NCI-H774 (cell line): Measurements from ENCODE around the gene RPL11.
"Not testable (repeated sequence)": the region's sequence is repeated elsewhere in the genome, so short reads cannot be mapped to it uniquely, and the experiment has no call there.

Experiments
- DNase-seq: peaks from one replicate; lab custom pipeline; 2025; lab: John Stamatoyannopoulos, UW

Gene RPL11

GRCh38 chr1:23685197-23685596, 6.4 kb upstream of the RPL11 start:
- DNase-seq, result not testable (repeated sequence)

DNA sequence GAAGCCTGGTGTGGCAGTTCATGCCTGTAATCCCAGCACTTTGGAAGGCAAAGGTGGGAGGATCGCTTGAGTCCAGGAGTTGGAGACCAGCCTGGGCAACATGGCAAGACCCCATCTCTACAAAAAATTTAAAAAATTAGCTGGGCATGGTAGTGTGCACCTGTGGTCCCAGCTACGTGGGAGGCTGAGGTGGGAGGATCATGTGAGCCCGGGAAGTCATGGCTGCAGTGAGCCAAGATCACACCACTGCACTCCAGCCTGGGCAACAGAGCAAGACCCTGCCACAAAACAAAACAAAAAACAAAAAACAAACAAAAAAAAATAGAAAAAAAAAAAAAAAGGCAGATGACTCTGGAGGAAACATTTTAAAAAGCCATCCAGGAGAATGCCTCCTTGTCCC, 3.9 kb upstream of the RPL11 start:
- not testable (repeated sequence) for DNase-seq

GRCh38 chr1:23688281-23688680, 3.3 kb upstream of the RPL11 start:
- not testable (repeated sequence) for DNase-seq

GRCh38 chr1:23692308-23692871, 784 bp downstream of the RPL11 start:
- DNase-seq, result no peak

DNA sequence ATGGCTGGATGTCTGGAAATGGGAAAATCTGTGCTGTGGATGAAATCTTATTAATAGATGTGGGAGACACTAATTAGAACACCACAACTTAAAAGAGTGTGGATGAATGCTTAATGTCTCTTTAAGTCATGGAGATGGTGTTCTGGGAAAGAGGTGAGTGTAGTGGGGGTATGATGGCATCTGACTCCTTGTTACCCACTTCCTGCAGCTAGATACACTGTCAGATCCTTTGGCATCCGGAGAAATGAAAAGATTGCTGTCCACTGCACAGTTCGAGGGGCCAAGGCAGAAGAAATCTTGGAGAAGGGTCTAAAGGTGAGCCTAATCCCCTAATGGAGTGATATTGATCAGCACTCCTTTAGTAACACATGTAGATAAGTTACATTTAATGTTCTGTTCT, 2.0 kb downstream of the RPL11 start:
- DNase-seq, result no peak

DNA sequence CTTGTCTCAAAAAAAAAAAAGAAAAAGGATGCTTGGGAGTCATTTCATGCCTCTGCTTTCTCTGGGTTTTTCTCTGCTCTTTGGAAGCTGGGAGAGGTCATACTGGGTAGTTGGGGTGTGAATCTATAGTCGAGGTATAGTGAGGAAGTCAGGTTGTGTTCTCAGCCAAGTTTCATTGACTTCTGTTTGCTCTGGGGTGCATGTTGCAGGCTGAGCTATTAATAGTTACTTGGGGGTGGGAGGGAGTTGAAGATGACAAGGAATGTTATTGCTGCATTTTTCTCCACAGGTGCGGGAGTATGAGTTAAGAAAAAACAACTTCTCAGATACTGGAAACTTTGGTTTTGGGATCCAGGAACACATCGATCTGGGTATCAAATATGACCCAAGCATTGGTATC, 2.8 kb downstream of the RPL11 start:
- DNase-seq, result no peak

- no peak for DNase-seq
These were observed 4.1 kb downstream of the RPL11 start for GRCh38 chr1:23695667-23696066.

GRCh38 chr1:23696335-23696989, 4.9 kb downstream of the RPL11 start:
- no peak for DNase-seq

DNA sequence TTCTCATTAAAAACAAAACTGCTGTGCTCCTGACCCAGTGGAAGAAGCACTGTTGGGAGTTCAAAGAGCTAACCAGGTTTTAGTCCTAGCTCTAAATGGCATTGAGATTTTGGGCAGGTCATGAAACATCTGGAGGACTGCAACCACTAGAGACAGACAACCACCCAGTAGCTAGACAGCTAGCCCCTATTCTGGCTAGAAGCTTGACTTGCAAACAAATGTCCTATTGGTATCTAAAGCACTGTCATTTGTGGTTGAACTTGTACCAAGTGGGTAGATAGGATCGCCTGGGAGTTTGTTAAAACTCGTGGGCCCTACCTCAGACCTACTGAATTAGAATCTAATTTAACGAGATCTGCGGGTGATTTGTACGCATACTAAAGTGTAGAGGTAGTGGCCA, 6.9 kb downstream of the RPL11 start:
- DNase-seq, result no peak

DNA sequence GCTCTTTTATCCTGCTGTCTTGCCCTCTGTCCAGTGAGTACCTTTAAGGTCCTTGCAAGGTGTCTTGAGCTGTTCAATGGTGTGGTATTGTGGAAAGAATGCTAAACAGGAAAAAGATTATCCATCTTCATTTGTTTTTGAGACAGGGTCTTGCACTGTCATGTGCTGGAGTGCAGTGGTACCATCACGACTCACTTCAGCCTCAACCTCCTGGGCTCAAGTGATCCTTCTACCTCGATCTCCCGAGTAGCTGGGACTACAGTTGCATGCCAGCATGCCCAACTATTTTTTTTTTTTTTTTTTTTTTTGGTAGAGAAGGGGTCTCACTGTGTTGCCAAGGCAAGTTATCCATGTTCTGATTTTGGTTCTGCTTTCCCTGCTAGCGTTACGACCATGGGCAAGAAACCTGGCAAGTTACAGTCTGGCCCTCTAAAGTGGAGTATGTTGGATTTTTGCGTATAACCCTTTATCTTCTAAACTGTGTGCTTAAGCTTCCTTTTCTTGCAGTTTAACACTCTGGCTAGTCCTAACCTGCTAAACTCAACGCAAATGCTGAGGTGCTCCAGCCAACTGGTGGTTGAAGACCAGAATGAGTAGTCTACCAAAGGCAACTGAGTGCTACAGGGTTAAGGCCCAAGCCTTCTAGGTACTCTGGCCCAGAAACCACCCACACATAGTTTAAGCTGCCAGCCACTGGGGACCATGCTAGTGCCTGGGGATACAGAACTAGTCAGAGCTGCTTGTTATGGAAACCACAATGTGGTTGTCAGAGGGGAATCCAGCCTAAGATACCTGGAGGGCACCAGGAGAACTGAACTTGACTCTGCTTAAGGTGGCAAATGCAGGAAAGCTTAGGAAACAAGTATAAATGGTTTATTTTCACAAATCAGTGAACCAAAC, 7.9 kb downstream of the RPL11 start:
- no peak for DNase-seq

- DNase-seq, result no peak
These were observed 9.7 kb downstream of the RPL11 start for GRCh38 chr1:23701310-23701709.

GRCh38 chr1:23701996-23702395, 10.4 kb downstream of the RPL11 start:
- no peak for DNase-seq

- no peak for DNase-seq
These were observed 13.4 kb downstream of the RPL11 start for GRCh38 chr1:23704834-23705495.

- DNase-seq, result no peak
These were observed 17.6 kb downstream of the RPL11 start for GRCh38 chr1:23709229-23709628.

GRCh38 chr1:23718482-23718881, 26.9 kb downstream of the RPL11 start:
- DNase-seq, result no peak

- DNase-seq, result no peak
These were observed 27.7 kb downstream of the RPL11 start for GRCh38 chr1:23719162-23719820.

- DNase-seq, result no peak
These were observed 28.8 kb downstream of the RPL11 start for GRCh38 chr1:23720256-23720995.

- DNase-seq, result no peak
These were observed 31.0 kb downstream of the RPL11 start for GRCh38 chr1:23722652-23723051.

- DNase-seq, result no peak
These were observed 35.1 kb downstream of the RPL11 start for GRCh38 chr1:23726686-23727085.

DNA sequence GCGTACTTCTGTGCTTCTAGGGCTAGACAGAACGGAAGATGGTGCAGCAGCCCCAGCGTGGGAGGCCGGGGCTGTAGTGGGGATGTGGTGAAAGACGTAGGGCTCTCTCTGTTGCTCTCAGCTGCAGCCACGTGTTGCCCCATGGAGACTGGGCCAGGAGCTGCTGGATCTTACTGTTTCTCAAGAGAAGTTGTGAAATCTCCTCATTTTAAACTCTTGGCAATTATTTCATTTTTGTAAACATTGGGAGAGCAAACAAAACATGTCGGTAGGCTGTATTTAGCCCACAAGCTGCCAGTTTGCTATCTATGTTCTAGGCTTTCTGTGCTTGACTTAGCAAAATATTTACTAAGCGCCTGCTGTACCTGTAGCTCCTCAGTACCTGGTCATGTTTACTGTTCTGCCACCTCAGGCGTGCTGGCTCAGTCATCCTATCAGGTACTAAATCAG, 35.8 kb downstream of the RPL11 start:
- DNase-seq, result no peak
